Measurements from ENCODE around the gene CCNE1.

Gene CCNE1

DNA sequence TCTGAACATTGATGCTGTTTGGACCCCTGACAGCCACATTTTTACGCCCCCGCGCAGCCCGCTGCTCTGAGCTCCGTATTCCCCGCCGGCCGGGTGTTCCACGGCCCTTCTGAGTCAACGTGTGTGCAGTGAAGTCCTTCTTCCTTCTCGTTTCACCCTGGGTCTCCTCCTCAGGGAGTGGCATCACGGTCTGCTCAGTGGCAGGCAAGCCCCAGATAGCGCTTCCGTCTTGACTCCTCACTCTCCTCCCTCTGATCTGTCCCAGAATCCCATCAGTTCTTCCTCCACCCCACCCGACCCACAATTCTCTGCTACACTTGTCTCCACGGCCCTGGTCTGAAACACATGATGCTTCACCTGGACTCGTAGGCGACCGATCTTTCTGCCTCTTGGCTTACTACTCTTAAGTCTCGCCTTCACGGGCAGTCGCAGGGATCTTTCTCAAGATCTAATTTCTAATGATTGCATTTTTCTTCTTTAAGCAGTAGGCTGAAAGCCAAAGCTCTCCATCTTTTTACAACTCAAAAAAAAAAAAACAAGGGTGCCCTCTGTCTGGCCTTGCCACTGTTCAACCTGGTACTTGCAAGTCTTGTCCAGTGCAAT, 33.9 kb downstream of the CCNE1 start:
- DNase-seq = peak in 1 of 2 donors; percentile 9

GRCh38 chr19:29849208-29849607, 37.4 kb downstream of the CCNE1 start:
- no peak for DNase-seq

GRCh38 chr19:29850482-29850881, 38.7 kb downstream of the CCNE1 start:
- no peak for DNase-seq

GRCh38 chr19:29851769-29852521, 40.2 kb downstream of the CCNE1 start:
- no peak for DNase-seq

GRCh38 chr19:29854033-29854432, 42.2 kb downstream of the CCNE1 start:
- DNase-seq = no peak

- no peak for DNase-seq
Observed at GRCh38 chr19:29855087-29855486, 43.3 kb downstream of the CCNE1 start.

- no peak for DNase-seq
Observed at GRCh38 chr19:29855741-29856500, 44.1 kb downstream of the CCNE1 start.

DNA sequence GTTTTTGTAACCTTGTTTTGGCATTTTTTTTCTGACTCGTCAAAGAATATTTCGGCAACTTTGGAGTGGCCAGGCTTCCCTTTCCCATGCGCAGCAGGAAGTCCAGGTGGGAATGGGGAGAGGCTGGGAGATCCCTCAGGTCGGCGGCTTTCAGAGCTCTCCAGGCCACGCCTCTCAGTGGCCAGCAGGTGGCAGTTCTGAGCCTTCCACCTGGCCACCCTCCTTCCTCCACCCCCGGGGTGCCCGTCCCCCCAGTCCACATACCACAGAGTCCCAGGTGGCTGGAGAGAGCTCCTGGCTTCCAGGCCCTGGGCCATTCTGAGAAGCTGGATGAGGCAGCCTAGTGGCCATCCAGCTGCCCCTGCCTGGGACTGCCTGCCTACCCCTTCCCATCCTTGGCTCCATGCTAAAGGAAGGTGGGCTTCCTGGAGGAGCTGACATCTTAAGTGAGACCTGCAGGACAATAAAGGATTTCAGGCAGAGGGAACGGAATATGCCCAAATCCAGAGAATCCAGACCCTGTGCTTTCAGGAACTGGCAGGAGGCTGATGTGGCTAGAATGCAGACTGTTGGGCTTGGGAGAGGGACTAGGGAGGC, 46.3 kb downstream of the CCNE1 start:
- peak; percentile 29 to 35 for DNase-seq

DNA sequence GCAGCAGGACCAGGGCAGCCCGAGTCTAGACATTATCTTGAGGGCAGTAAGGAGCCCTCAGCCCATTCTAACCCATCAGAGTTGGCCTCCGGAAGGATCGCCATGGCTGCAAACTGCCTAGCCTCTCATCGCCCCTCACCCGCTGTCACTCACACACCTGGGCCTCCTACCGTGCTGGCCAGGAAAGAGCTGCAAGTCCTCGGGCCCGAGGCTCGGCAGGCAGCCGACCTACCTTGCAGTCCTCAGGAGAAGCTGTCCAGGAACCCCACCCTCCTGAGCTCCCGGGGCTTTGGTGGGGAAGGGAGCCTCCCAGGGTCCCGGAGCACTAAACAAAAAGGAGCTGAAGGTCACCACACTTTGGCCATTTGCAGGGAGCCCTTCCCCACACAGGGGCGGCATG, 46.8 kb downstream of the CCNE1 start:
- no peak for DNase-seq

GRCh38 chr19:29860492-29860891, 48.7 kb downstream of the CCNE1 start:
- DNase-seq = no peak

DNA sequence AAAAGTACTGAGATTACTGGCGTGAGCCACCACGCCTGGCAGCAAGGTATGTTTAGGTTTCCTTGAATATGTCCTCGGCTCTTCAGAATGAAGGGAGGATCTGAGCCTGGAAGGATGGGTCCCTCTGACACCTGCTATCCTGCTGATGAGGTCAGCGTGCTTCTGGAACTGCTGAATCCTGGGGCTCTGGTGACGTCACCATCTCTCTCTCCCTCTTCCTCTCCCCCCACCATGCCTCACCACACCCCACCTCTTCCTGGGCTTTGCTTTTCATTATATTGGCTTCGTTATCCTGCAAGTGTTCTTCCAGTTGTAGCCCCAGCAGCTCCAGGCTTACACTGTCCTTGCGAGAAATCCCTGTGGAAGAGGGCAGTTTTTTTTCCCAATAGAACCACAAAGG, 49.8 kb downstream of the CCNE1 start:
- DNase-seq = no peak

GRCh38 chr19:29866011-29866410, 54.2 kb downstream of the CCNE1 start:
- DNase-seq = no peak

- no peak for DNase-seq
Observed at GRCh38 chr19:29867984-29868383, 56.2 kb downstream of the CCNE1 start.

GRCh38 chr19:29871143-29871542, 59.4 kb downstream of the CCNE1 start:
- no peak for DNase-seq

- DNase-seq = peak in 1 of 2 donors; percentile 12
Observed at GRCh38 chr19:29872224-29872731, 60.5 kb downstream of the CCNE1 start.

DNA sequence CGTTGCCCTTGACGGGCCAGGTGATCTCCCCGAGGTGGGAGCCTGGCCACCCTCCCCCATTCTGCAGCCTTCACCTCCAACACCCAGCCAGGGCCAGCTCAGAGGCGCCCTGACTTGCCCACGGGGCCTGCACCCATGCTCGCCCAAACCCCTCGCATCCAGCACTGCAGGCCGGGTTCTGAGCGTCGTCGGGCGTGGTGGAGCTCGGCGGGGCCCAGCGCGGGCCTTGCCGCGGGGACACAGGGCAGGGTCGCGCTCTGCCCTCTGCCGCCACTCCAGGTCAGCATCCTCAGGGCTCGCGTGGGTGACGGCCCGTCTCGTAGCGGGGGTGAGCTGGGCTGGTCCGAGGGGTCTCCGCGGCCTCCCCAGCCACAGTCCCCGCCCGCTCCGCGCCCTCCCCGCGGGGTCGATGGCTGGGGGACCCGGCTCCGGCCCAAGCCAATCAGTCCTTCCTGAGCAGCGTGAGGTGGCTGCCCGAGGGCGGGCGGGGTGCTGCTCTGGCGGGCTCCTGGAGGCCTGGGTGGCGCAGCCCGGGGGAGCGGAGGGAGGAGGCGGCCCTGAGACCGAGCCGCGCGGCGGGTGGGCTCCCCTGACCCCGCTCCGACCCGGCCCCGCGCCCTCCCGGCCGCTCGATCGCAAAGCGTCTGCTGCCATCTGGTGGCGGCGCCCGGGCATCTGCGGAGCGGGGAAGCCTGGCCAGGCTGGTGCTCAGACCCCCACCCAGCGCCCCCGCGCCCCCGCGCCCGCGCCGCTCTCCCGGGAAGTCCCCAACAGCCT, 61.4 kb downstream of the CCNE1 start:
- DNase-seq = peak; percentile 63 to 70
